ENCODE results near the gene RAB6B. TPM values are rescaled to one million over a fixed set of nuclear protein-coding genes. Genes with fewer than 3 reads are reported as not detected.

RAB6B gene
- total and polyA plus RNA-seq, 2 experiments from 2014 or later: 2.6 to 3.0 TPM

DNA sequence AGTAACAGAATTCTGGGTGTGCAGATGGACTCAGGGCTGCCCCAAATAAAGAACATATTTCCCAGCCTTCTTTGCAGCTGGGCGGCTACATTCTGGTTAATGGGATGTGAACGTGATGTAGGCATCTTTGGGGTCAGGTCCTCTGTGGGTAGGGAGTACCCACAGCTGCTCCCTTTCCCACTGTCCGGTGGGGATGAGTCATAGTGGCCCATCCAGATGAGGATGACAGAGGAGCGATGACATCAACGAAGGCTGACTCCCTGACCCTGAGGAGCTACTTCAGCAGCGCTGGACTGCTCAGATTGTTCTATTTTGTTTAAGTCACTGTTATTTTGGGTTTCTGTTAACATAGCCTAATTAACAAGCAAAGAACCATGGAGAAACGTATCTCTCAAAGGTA, 52.0 kb downstream of the RAB6B start:
- Histone ChIP-seq H3K4me1 (ENCODE audit: low read depth) (no peaks in the 10 kb centered on the region), H3K9me3 (ENCODE audit: low read depth) (no peaks in the 10 kb centered on the region), H3K4me3 (no peak overlapping the region), H3K27ac (no peak overlapping the region), H3K36me3 (no peaks in the 10 kb centered on the region), H3K27me3 (peaks cover 7% of the 10 kb centered on the region)
- peak in 1 of 2 donors; percentile 40 for DNase-seq (ENCODE audit: low read depth in 1 of 2, low spot score in 1 of 2)
- TF ChIP-seq, protein P1, sequence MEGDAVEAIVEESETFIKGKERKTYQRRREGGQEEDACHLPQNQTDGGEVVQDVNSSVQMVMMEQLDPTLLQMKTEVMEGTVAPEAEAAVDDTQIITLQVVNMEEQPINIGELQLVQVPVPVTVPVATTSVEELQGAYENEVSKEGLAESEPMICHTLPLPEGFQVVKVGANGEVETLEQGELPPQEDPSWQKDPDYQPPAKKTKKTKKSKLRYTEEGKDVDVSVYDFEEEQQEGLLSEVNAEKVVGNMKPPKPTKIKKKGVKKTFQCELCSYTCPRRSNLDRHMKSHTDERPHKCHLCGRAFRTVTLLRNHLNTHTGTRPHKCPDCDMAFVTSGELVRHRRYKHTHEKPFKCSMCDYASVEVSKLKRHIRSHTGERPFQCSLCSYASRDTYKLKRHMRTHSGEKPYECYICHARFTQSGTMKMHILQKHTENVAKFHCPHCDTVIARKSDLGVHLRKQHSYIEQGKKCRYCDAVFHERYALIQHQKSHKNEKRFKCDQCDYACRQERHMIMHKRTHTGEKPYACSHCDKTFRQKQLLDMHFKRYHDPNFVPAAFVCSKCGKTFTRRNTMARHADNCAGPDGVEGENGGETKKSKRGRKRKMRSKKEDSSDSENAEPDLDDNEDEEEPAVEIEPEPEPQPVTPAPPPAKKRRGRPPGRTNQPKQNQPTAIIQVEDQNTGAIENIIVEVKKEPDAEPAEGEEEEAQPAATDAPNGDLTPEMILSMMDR (IDR thresholded peaks at IDR 0.05; ENCODE audit: low read depth, low read length): no peak

DNA sequence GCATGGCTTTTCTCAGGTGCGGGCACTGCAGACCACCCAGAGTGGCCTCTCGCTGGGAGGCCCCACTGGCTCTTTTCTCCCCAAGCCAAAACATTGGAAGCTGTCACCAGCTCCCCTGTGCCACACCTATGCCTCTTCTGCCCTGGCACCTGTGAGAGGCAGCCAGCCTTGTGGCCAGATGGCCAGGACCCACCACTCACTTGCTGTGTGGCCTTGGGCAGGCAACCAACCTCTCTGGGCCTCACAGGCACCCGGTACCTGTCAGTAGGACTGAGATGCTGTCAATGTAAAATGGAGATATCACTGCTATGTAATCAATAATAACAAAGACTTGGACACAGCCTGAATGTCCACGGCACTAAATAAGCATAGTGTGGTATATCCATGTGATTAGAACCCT, 53.5 kb downstream of the RAB6B start:
- TF ChIP-seq, protein P1 (IDR thresholded peaks at IDR 0.05; ENCODE audit: low read depth, low read length): no peak
- Histone ChIP-seq H3K9me3 (ENCODE audit: low read depth) (no peaks in the 10 kb centered on the region), H3K36me3 (no peaks in the 10 kb centered on the region), H3K27me3 (peaks cover 7% of the 10 kb centered on the region), H3K4me1 (ENCODE audit: low read depth) (no peaks in the 10 kb centered on the region), H3K4me3 (no peak overlapping the region), H3K27ac (no peak overlapping the region)
- no peak for DNase-seq (ENCODE audit: low read depth in 1 of 2, low spot score in 1 of 2)

DNA sequence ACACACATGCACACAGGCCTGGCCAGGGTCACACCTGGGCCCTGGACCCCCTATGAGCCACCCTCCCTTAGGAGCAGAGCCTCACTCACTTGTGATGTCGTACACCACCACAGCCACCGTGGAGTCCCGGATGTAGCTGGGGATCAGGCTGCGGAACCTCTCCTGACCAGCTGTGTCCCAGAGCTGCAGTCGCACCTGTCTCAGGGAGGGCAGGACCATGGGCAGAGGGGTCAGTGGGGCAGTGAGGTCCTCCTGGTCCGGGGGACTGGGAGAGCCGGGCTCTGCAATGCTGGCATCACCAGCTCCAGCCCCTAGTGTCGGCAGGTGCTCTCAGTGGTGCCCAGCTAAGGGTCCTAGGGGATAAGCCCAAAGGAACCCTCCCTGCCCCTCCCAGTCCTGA, 54.5 kb downstream of the RAB6B start:
- TF ChIP-seq, protein P1 (IDR thresholded peaks at IDR 0.05; ENCODE audit: low read depth, low read length): no peak
- H3K27me3 ChIP-seq: peaks cover 7% of the 10 kb centered on the region
- DNase-seq (ENCODE audit: low read depth in 1 of 2, low spot score in 1 of 2): no peak
- no peak overlapping the region for H3K27ac ChIP-seq
- no peaks in the 10 kb centered on the region for H3K4me1 ChIP-seq (ENCODE audit: low read depth)
- no peak overlapping the region for H3K4me3 ChIP-seq
- no peaks in the 10 kb centered on the region for H3K9me3 ChIP-seq (ENCODE audit: low read depth)
- no peaks in the 10 kb centered on the region for H3K36me3 ChIP-seq

DNA sequence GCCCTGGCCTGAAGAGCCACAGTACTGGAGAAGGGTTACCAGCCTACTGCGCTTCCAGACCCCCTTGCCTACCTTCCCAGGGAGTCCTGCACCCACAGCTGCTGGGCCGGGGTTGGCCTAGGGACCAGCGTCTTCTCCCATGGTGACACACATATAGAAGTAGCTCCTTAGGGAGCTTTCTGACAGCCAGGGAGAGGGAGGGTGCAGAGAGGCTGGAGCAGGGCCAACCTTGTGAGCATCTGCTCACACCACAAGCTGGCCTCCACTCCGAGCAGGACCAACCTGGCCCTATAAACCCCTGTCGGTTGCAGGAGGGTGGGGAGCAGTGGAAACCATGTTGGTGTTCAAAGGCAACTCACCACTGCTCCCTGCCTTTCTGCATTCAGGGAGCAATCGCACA, 54.9 kb downstream of the RAB6B start:
- TF ChIP-seq, protein P1 (IDR thresholded peaks at IDR 0.05; ENCODE audit: low read depth, low read length): no peak
- no peaks in the 10 kb centered on the region for H3K9me3 ChIP-seq (ENCODE audit: low read depth)
- no peak for DNase-seq (ENCODE audit: low read depth in 1 of 2, low spot score in 1 of 2)
- no peaks in the 10 kb centered on the region for H3K36me3 ChIP-seq
- no peaks in the 10 kb centered on the region for H3K4me1 ChIP-seq (ENCODE audit: low read depth)
- no peak overlapping the region for H3K27ac ChIP-seq
- peaks cover 7% of the 10 kb centered on the region for H3K27me3 ChIP-seq
- no peak overlapping the region for H3K4me3 ChIP-seq

DNA sequence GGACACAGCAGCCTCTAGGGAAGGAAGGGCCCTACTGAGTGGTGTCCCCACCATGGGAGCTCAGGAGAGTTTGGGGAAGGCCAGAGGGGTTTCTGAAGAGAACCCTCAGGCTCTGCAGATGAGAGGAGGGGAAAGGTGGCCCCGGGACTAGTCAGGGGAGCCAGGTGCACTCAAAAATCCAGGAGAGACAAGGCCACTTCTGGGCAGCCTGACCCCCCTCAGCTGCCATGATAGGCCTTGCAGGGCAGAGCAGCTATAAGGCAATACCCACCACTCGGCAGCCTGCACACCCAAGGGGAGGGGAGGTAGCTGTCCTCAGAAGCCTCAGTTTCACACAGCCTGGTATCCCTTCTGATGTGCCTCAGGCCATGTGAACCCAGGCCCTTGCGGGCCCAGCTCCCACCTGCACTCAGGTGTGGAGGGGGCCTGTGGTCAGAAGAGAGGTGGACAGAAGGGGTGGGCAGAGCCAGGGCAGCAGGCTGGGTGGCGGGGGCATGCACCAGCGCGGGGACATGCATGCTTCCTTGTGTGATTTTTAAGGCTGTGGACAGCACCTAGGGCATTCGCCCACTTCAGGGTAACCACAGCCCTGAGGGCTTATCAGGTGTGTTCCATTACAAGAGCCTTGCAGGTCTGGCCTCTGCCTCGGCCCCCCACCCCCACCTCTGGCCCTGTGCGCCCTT, 55.5 kb downstream of the RAB6B start:
- Histone ChIP-seq H3K36me3 (no peaks in the 10 kb centered on the region), H3K9me3 (ENCODE audit: low read depth) (no peaks in the 10 kb centered on the region), H3K27me3 (peaks cover 4% of the 10 kb centered on the region), H3K4me1 (ENCODE audit: low read depth) (no peaks in the 10 kb centered on the region), H3K27ac (no peak overlapping the region), H3K4me3 (no peak overlapping the region)
- TF ChIP-seq, protein P1 (IDR thresholded peaks at IDR 0.05; ENCODE audit: low read depth, low read length): no peak
- no peak for DNase-seq (ENCODE audit: low read depth in 1 of 2, low spot score in 1 of 2)

Data from cardiac muscle cell (in vitro differentiated cells and primary cell).